K562 (cell line): Measurements from ENCODE around the gene PLP2. TPM values are rescaled to one million over a fixed set of nuclear protein-coding genes. Genes with fewer than 3 reads are reported as not detected.
"Not testable (repeated sequence)": the region's sequence is repeated elsewhere in the genome, so short reads cannot be mapped to it uniquely, and the experiment has no call there.

Source experiments
- AFF1 ChIP-seq, 2 experiments: fragments of 450-650 bp; IDR thresholded peaks; 2 replicates each; pipeline ENCODE4 v1.6.1; 2018; ENCODE audit warnings: mild to moderate bottlenecking in 2 of 2, low read depth in 1 of 2; ENCODE audit not compliant: partially characterized antibody in 2 of 2
- BRD9 ChIP-seq: fragments of 450-650 bp; IDR thresholded peaks from 2 replicates; pipeline ENCODE4 v1.6.1; 2018; ENCODE audit warnings: low read depth; ENCODE audit not compliant: partially characterized antibody
- CREB3 ChIP-seq: fragments of 450-650 bp; conservative IDR thresholded peaks from 2 replicates; pipeline ENCODE4 v1.6.1; 2016; ENCODE audit warnings: missing genetic modification characterization, low read depth, mild to moderate bottlenecking, missing compliant biosample characterization, moderate library complexity
- ID3 ChIP-seq, 2 experiments: fragments of 250-450 bp in 1 of 2; fragments of 450-650 bp in 1 of 2; sonication (Bioruptor Pico) in 1 of 2; IDR thresholded peaks; 2 replicates each; pipeline versions ENCODE4 v1.6.1 to v1.8.0; 2016 to 2021; ENCODE audit warnings: mild to moderate bottlenecking in 2 of 2, moderate library complexity in 2 of 2, missing compliant biosample characterization in 1 of 2, missing genetic modification characterization in 1 of 2
- IRF9 ChIP-seq: fragments of 450-650 bp; IDR thresholded peaks from 2 replicates; pipeline ENCODE4 v1.6.1; 2016; ENCODE audit warnings: missing biosample characterization, missing genetic modification characterization
- MITF ChIP-seq: IDR thresholded peaks from 2 replicates; pipeline ENCODE4 v1.6.1; 2014; ENCODE audit warnings: antibody characterized with exemption
- POLR2AphosphoS5 ChIP-seq: IDR thresholded peaks from 2 replicates; pipeline ENCODE4 v1.6.1; 2011; ENCODE audit warnings: mild to moderate bottlenecking, low read depth, low read length, moderate library complexity; ENCODE audit not compliant: control insufficient read depth, insufficient read depth
- SMAD1 ChIP-seq: fragments of 150-350 bp; IDR thresholded peaks from 2 replicates; pipeline ENCODE4 v1.6.1; 2014; ENCODE audit warnings: low read length, low read depth; ENCODE audit not compliant: partially characterized antibody
- SMARCE1 ChIP-seq: fragments of 450-650 bp; IDR thresholded peaks from 2 replicates; pipeline ENCODE4 v1.7.1; 2016; ENCODE audit warnings: mild to moderate bottlenecking
- SUPT5H ChIP-seq: fragments of 450-650 bp; IDR thresholded peaks from 2 replicates; pipeline ENCODE4 v1.6.1; 2016
- TAF9B ChIP-seq: fragments of 450-650 bp; IDR thresholded peaks from 2 replicates; pipeline ENCODE4 v1.6.1; 2018; ENCODE audit warnings: mild to moderate bottlenecking; ENCODE audit not compliant: partially characterized antibody
- TAL1 ChIP-seq: fragments of 450-650 bp; IDR thresholded peaks from 2 replicates; pipeline ENCODE4 v1.6.1; 2016; ENCODE audit warnings: mild to moderate bottlenecking
- TBP ChIP-seq: optimal IDR thresholded peaks from 2 replicates; pipeline ENCODE3; 2011; ENCODE audit warnings: low read depth, low read length, improper control_type of control experiment
- YY1 ChIP-seq, 3 experiments: IDR thresholded peaks; 2 replicates each; pipeline ENCODE4 v1.6.1; 2011; ENCODE audit warnings: low read length in 2 of 3, mild to moderate bottlenecking in 2 of 3, moderate library complexity in 2 of 3, borderline replicate concordance in 1 of 3, control low read depth in 1 of 3, low read depth in 1 of 3; ENCODE audit not compliant: insufficient read depth in 3 of 3, insufficient replicate concordance in 2 of 3, control insufficient read depth in 1 of 3, insufficient read length in 1 of 3; ENCODE audit errors: extremely low read depth in 1 of 3
- ZBTB7A ChIP-seq: IDR thresholded peaks from 2 replicates; pipeline ENCODE4 v1.6.1; 2011; ENCODE audit warnings: low read depth, mild to moderate bottlenecking, low read length, moderate library complexity, borderline replicate concordance; ENCODE audit not compliant: control insufficient read depth
- polyA plus RNA-seq, 8 experiments: library from polyadenylated mRNA; depleted of rRNA in 4 of 8; stranded (reverse) in 5 of 8; unstranded in 3 of 8; fragments of >200 nt; fragmentation: Nextera tagmentation in 2 of 8; fragmentation: Illumina TruSeq in 1 of 8; extraction: Ambion mirVana in 2 of 8; extraction: Trizol in 1 of 8; gene quantifications; 2 replicates each; pipeline versions ENCODE4 v1.2.1 to v1.2.3, GENCODE V29; 2011 to 2014; ENCODE audit warnings: inconsistent platforms in 1 of 8, missing spikeins in 1 of 8
- total RNA-seq, 7 experiments: library from RNA; depleted of rRNA in 6 of 7; stranded (reverse); fragments of >200 nt in 6 of 7; fragmentation: Illumina TruSeq in 2 of 7; extraction: Trizol in 2 of 7; gene quantifications; 2 replicates each; pipeline versions ENCODE4 v1.2.1 to v1.2.3, GENCODE V29; 2011 to 2021; ENCODE audit warnings: low replicate concordance in 1 of 7

PLP2 gene
- total and polyA plus RNA-seq, 9 of the 15 experiments (the other 6 are each of a cell fraction or from before 2014, with no cell fraction given), result 34.7 to 236 (median 112) TPM

- TF ChIP-seq CREB3 (tag), result peak; percentile 78; the same call in 1 of the 2 replicates
- TF ChIP-seq YY1 (IDR thresholded peaks at IDR 0.05; ENCODE audit: borderline replicate concordance in 1 of 3, control insufficient read depth in 1 of 3, extremely low read depth in 1 of 3, insufficient read depth in 3 of 3, insufficient read length in 1 of 3, insufficient replicate concordance in 2 of 3, low read depth in 1 of 3, low read length in 2 of 3), result peak in 1 of 3 experiments; percentile 64
- peak; percentile 92 for TF ChIP-seq TAL1
- TF ChIP-seq BRD9, result peak; percentile 63
- TF ChIP-seq POLR2AphosphoS5, result peak; percentile 85
- TF ChIP-seq ID3 (CRISPR knock-in tag; IDR thresholded peaks at IDR 0.05), result not testable (repeated sequence)
- 0 out of 2 replicates have a peak, but pooled peaks have one; percentile 25 for TF ChIP-seq ID3 (tag; IDR thresholded peaks at IDR 0.05)
- 0 out of 2 replicates have a peak, but pooled peaks have one; percentile 14 for TF ChIP-seq MITF
- TF ChIP-seq TAF9B, result peak; percentile 45
- TF ChIP-seq SMARCE1, result peak; percentile 87
- peak; percentile 47; the same call in 1 of the 2 replicates for TF ChIP-seq ZBTB7A
- TF ChIP-seq SUPT5H, result peak; percentile 39; the same call in 1 of the 2 replicates
- peak; percentile 50 for TF ChIP-seq TBP
- TF ChIP-seq IRF9, result 0 out of 2 replicates have a peak, but pooled peaks have one; percentile 11
- peak in 1 of 2 experiments; percentile 69 for TF ChIP-seq AFF1 (IDR thresholded peaks at IDR 0.05; ENCODE audit: low read depth in 1 of 2, partially characterized antibody in 2 of 2)
- TF ChIP-seq SMAD1, result peak; percentile 40
Measured at GRCh38 chrX:49148390-49149100, 23.2 kb upstream of the PLP2 start (continued).
